DND-41 (cell line): ENCODE measurements around the gene DRD4.

Experiments
- EZH2 ChIP-seq: IDR thresholded peaks from 3 replicates; pipeline ENCODE4 v1.6.1; 2012; ENCODE audit warnings: borderline replicate concordance, low read depth, mild to moderate bottlenecking, moderate library complexity, low read length, inconsistent platforms; ENCODE audit not compliant: severe bottlenecking
- TF ChIP-seq, protein P1 (sequence below): IDR thresholded peaks from 2 replicates; pipeline ENCODE4 v1.5.1; 2012; ENCODE audit warnings: borderline replicate concordance, low read length, moderate library complexity, mild to moderate bottlenecking; ENCODE audit not compliant: poor library complexity, severe bottlenecking; ENCODE audit errors: extremely low read depth

DNA sequence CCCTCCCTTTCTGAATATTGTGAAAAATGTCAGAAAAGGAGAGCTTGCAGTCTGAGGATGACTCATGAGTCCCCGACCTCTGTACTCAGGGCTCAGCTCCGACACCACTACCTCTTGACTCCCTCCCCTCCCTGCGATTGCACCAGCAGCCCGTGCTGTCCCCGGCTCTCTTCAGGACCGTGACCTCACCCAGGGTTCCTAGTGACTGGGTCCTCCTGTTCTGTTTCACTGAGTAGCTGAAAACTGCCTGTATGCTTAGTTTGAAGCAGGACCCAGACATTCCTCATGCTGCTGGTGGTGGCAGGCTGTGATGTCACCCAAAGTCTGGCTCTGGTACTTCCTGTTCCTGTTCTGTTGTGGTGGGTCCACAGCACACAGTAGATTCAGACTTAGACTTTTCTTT lies 49.1 kb upstream of the DRD4 start:
- TF ChIP-seq, protein P1, sequence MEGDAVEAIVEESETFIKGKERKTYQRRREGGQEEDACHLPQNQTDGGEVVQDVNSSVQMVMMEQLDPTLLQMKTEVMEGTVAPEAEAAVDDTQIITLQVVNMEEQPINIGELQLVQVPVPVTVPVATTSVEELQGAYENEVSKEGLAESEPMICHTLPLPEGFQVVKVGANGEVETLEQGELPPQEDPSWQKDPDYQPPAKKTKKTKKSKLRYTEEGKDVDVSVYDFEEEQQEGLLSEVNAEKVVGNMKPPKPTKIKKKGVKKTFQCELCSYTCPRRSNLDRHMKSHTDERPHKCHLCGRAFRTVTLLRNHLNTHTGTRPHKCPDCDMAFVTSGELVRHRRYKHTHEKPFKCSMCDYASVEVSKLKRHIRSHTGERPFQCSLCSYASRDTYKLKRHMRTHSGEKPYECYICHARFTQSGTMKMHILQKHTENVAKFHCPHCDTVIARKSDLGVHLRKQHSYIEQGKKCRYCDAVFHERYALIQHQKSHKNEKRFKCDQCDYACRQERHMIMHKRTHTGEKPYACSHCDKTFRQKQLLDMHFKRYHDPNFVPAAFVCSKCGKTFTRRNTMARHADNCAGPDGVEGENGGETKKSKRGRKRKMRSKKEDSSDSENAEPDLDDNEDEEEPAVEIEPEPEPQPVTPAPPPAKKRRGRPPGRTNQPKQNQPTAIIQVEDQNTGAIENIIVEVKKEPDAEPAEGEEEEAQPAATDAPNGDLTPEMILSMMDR: no peak
- no peak for TF ChIP-seq EZH2
